IPS DF 19.7 (cell line): ENCODE data around the gene GOLGB1.
"Not testable (repeated sequence)": the region's sequence is repeated elsewhere in the genome, so short reads cannot be mapped to it uniquely, and the experiment has no call there.

ENCODE experiments used
- DNase-seq: peaks from one replicate; pipeline ENCODE4 v3.0.0-alpha.2; 2013; ENCODE audit warnings: low read depth, low spot score

GOLGB1 gene

GRCh38 chr3:121688747-121689146 is 60.8 kb downstream of the GOLGB1 start:
- DNase-seq: not testable (repeated sequence)

GRCh38 chr3:121681792-121682191 is 67.7 kb downstream of the GOLGB1 start:
- no peak for DNase-seq

GRCh38 chr3:121677141-121677540 is 72.4 kb downstream of the GOLGB1 start:
- no peak for DNase-seq

GRCh38 chr3:121670676-121671075 is 78.9 kb downstream of the GOLGB1 start:
- DNase-seq: no peak

- DNase-seq: no peak
These were observed 82.2 kb downstream of the GOLGB1 start for GRCh38 chr3:121667333-121667732.

- DNase-seq: no peak
These were observed 84.1 kb downstream of the GOLGB1 start for GRCh38 chr3:121665488-121665887.

- no peak for DNase-seq
These were observed 86.2 kb downstream of the GOLGB1 start for GRCh38 chr3:121663171-121663847.

GRCh38 chr3:121662742-121663141 is 86.8 kb downstream of the GOLGB1 start:
- DNase-seq: no peak

GRCh38 chr3:121661376-121661775 is 88.2 kb downstream of the GOLGB1 start:
- no peak for DNase-seq

GRCh38 chr3:121660356-121661171 is 89.0 kb downstream of the GOLGB1 start, which contains the start of gene HCLS1:
Gene HCLS1, minus strand, starts transcription at chr3:121660903. Its CDS starts 2,556 bp downstream, at chr3:121658347.
- DNase-seq: peak; percentile 9

GRCh38 chr3:121659586-121659985 is 90.0 kb downstream of the GOLGB1 start:
- no peak for DNase-seq

GRCh38 chr3:121658716-121659435 is 90.7 kb downstream of the GOLGB1 start:
- no peak for DNase-seq

- no peak for DNase-seq
These were observed 94.8 kb downstream of the GOLGB1 start for GRCh38 chr3:121654493-121655385.

GRCh38 chr3:121651684-121652083 is 97.9 kb downstream of the GOLGB1 start:
- no peak for DNase-seq

GRCh38 chr3:121649645-121650044 is 99.9 kb downstream of the GOLGB1 start:
- DNase-seq: no peak

GRCh38 chr3:121648219-121648958 is 101.2 kb downstream of the GOLGB1 start:
- DNase-seq: no peak

- DNase-seq: no peak
These were observed 104.5 kb downstream of the GOLGB1 start for GRCh38 chr3:121645054-121645453.

GRCh38 chr3:121642601-121643314 is 106.8 kb downstream of the GOLGB1 start:
- DNase-seq: no peak

- no peak for DNase-seq
These were observed 108.4 kb downstream of the GOLGB1 start for GRCh38 chr3:121641127-121641526.

GRCh38 chr3:121637922-121638321 is 111.6 kb downstream of the GOLGB1 start:
- no peak for DNase-seq
